ENCODE data around the gene MAP3K8. TPM values are rescaled to one million over a fixed set of nuclear protein-coding genes. Genes with fewer than 3 reads are reported as not detected.

MAP3K8 gene
- total and polyA plus RNA-seq, 2 donors (not counting 3 experiments of a cell fraction or from before 2014, with no cell fraction given): 5.2 to 10.6 TPM

GRCh38 chr10:30411263-30411662 lies 22.7 kb upstream of the MAP3K8 start:
- DNase-seq (ENCODE audit: low read depth, low spot score): no peak
- CTCF ChIA-PET: interaction anchor here (0.7 to 5.0 kb wide), 3 partner anchors 125 to 179 kb away, joined by 3 to 100 read pairs (median 5); no protein-coding TSS in a partner anchor
- H3K4me1 ChIP-seq (ENCODE audit: control insufficient read depth, extremely low read depth, insufficient read depth, low read length): no peaks in the 10 kb centered on the region
- no peaks in the 10 kb centered on the region for H3K27me3 ChIP-seq (ENCODE audit: control insufficient read depth in 2 of 2, insufficient read depth in 2 of 2, low read length in 2 of 2)
- FAIRE-seq: no peak
- no peaks in the 10 kb centered on the region for H3K79me2 ChIP-seq (ENCODE audit: control insufficient read depth, insufficient read depth, low read length)
- H3K36me3 ChIP-seq (ENCODE audit: control insufficient read depth in 2 of 2, extremely low read depth in 1 of 2, insufficient read depth in 2 of 2, low read length in 2 of 2): no peaks in the 10 kb centered on the region
- dilution Hi-C loops (cut with MboI; ENCODE audit: extremely low pct_ligation_motif_present, low sequenced_read_pairs) (no loop called here), intact Hi-C loops (cut with micrococcal nuclease) (no loop called here)
- POLR2A ChIA-PET: no interaction called here
- TF ChIP-seq CTCF (IDR thresholded peaks at IDR 0.05; ENCODE audit: extremely low read depth in 1 of 2, insufficient read depth in 1 of 2, low read depth in 1 of 2, low read length in 2 of 2) (no peak), GATA2 (IDR thresholded peaks at IDR 0.05; ENCODE audit: insufficient read depth, insufficient read length, low read depth, low read length) (no peak), FOS (IDR thresholded peaks at IDR 0.05; ENCODE audit: borderline replicate concordance, insufficient read depth, low read length) (no peak), JUN (IDR thresholded peaks at IDR 0.05; ENCODE audit: borderline replicate concordance, insufficient read depth, insufficient read length, low read depth) (no peak), MYC (IDR thresholded peaks at IDR 0.05; ENCODE audit: low read depth, low read length) (no peak), MAX (IDR thresholded peaks at IDR 0.05; ENCODE audit: insufficient read depth, insufficient read length) (no peak), POLR2AphosphoS5 (IDR thresholded peaks at IDR 0.05; ENCODE audit: insufficient read depth, low read depth, low read length) (no peak), POLR2A (IDR thresholded peaks at IDR 0.05; ENCODE audit: low read depth, low read length) (no peak), EZH2 (IDR thresholded peaks at IDR 0.05; ENCODE audit: borderline replicate concordance, low read depth, low read length, severe bottlenecking) (no peak)
- no peaks in the 10 kb centered on the region for H3K9me1 ChIP-seq (replicated peaks; ENCODE audit: control insufficient read depth, extremely low read depth, insufficient read depth, low read length)
- no peak overlapping the region for H3K9ac ChIP-seq (replicated peaks; ENCODE audit: extremely low read depth, insufficient read depth, low read length)
- H3K9me3 ChIP-seq (replicated peaks; ENCODE audit: control insufficient read depth, insufficient read depth, low read length): no peaks in the 10 kb centered on the region
- BruUV-seq (replicated peaks): no TSS peak
- H2AFZ ChIP-seq (ENCODE audit: low read depth, low read length): no peak overlapping the region
- no peaks in the 10 kb centered on the region for H4K20me1 ChIP-seq (replicated peaks; ENCODE audit: control insufficient read depth, extremely low read depth, insufficient read depth, low read length)
- no peak overlapping the region for H3K4me3 ChIP-seq (replicated peaks in 1 of 3; ENCODE audit: insufficient read depth in 1 of 3, low read depth in 1 of 3, low read length in 3 of 3)
- no peak overlapping the region for H3K27ac ChIP-seq (ENCODE audit: insufficient read depth, low read depth, low read length)
- H3K4me2 ChIP-seq (ENCODE audit: insufficient read depth, low read length): no peak overlapping the region

Measured in endothelial cell of umbilical vein (primary cell).